GM23338 (cell line): ENCODE results near the gene SLCO4A1. TPM values are rescaled to one million over a fixed set of nuclear protein-coding genes. Genes with fewer than 3 reads are reported as not detected.

Source experiments
- ATAC-seq: fragments of 200-7000 bp; cut with Tn5 transposase; 3 replicates; pipeline ENCODE4 v1.9.1; 2020
- DNase-seq: peaks from one replicate; pipeline ENCODE4 v3.0.0-alpha.2; 2015; ENCODE audit warnings: low spot score
- H2AFZ ChIP-seq: fragments of 200-600 bp; sonication (generic); 2 replicates; pipeline ENCODE4 v1.8.0; 2016; ENCODE audit warnings: antibody characterized with exemption, mild to moderate bottlenecking, moderate library complexity
- H3F3A ChIP-seq: fragments of 200-600 bp; sonication (generic); replicated peaks from 2 replicates; pipeline ENCODE4 v1.8.0; 2017; ENCODE audit warnings: antibody characterized with exemption, mixed run types, low read depth
- H3K27ac ChIP-seq: fragments of 200-600 bp; sonication (generic); 2 replicates; pipeline ENCODE4 v1.6.1; 2016; ENCODE audit warnings: low read depth
- H3K27me3 ChIP-seq: fragments of 200-600 bp; sonication (generic); 2 replicates; pipeline ENCODE4 v1.8.0; 2016; ENCODE audit warnings: mild to moderate bottlenecking, mixed run types, moderate library complexity; ENCODE audit not compliant: insufficient read depth
- H3K36me3 ChIP-seq: fragments of 200-600 bp; sonication (generic); 2 replicates; pipeline ENCODE4 v1.8.0; 2016; ENCODE audit warnings: mild to moderate bottlenecking; ENCODE audit not compliant: insufficient read depth
- H3K4me1 ChIP-seq: fragments of 200-600 bp; sonication (generic); 2 replicates; pipeline ENCODE4 v1.8.0; 2016; ENCODE audit warnings: mild to moderate bottlenecking, moderate library complexity; ENCODE audit not compliant: insufficient read depth
- H3K4me2 ChIP-seq: fragments of 200-600 bp; sonication (generic); 2 replicates; pipeline ENCODE4 v1.7.1; 2017; ENCODE audit warnings: mixed run types
- H3K4me3 ChIP-seq: fragments of 200-600 bp; sonication (generic); 2 replicates; pipeline ENCODE4 v1.6.1; 2016; ENCODE audit warnings: mixed run types
- H3K79me2 ChIP-seq: fragments of 200-600 bp; sonication (generic); replicated peaks from 2 replicates; pipeline ENCODE4 v1.8.0; 2017; ENCODE audit warnings: mild to moderate bottlenecking; ENCODE audit not compliant: insufficient read depth
- H3K9me2 ChIP-seq: fragments of 200-600 bp; sonication (generic); 2 replicates; pipeline ENCODE4 v1.8.0; 2017; ENCODE audit not compliant: insufficient read depth
- H4K20me1 ChIP-seq: fragments of 200-600 bp; sonication (generic); replicated peaks from 2 replicates; pipeline ENCODE4 v1.8.0; 2017; ENCODE audit warnings: mild to moderate bottlenecking; ENCODE audit not compliant: insufficient read depth
- H3K27ac Mint-ChIP-seq: 2 replicates; pipeline ENCODE4 v1.8.0; 2020; ENCODE audit warnings: inconsistent platforms, mild to moderate bottlenecking, moderate library complexity, mixed read lengths
- H3K27me3 Mint-ChIP-seq: 3 replicates; pipeline ENCODE4 v1.8.0; 2022; ENCODE audit warnings: low read depth, mild to moderate bottlenecking, moderate library complexity, mixed read lengths, inconsistent platforms; ENCODE audit not compliant: insufficient read depth, poor library complexity
- H3K36me3 Mint-ChIP-seq: 3 replicates; pipeline ENCODE4 v1.8.0; 2021; ENCODE audit warnings: low read depth, mild to moderate bottlenecking, inconsistent platforms, moderate library complexity, mixed read lengths
- H3K4me1 Mint-ChIP-seq: 3 replicates; pipeline ENCODE4 v1.8.0; 2020; ENCODE audit warnings: mild to moderate bottlenecking, inconsistent platforms, mixed read lengths
- H3K4me3 Mint-ChIP-seq: 3 replicates; pipeline ENCODE4 v1.8.0; 2021; ENCODE audit warnings: moderate library complexity, mild to moderate bottlenecking, inconsistent platforms, mixed read lengths
- H3K9me3 Mint-ChIP-seq: 3 replicates; pipeline ENCODE4 v1.8.0; 2020; ENCODE audit warnings: moderate library complexity, mild to moderate bottlenecking, inconsistent platforms, mixed read lengths
- CREB1 ChIP-seq: fragments of 250-450 bp; sonication (Bioruptor Pico); IDR thresholded peaks from 2 replicates; pipeline ENCODE4 v1.5.0; 2020; ENCODE audit warnings: low read depth, mild to moderate bottlenecking, moderate library complexity
- EZH2 ChIP-seq: fragments of 200-600 bp; sonication (generic); IDR thresholded peaks from one replicate; pipeline ENCODE4 v1.8.0; 2017; ENCODE audit warnings: antibody characterized with exemption, mild to moderate bottlenecking, low read depth; ENCODE audit not compliant: unreplicated experiment
- EZH2phosphoT487 ChIP-seq: fragments of 200-600 bp; sonication (generic); IDR thresholded peaks from one replicate; pipeline ENCODE4 v1.8.1; 2018; ENCODE audit warnings: antibody characterized with exemption; ENCODE audit not compliant: unreplicated experiment
- POLR2AphosphoS5 ChIP-seq: IDR thresholded peaks from 2 replicates; pipeline ENCODE4 v1.6.1; 2016; ENCODE audit warnings: antibody characterized with exemption, low read depth
- REST ChIP-seq: IDR thresholded peaks from one replicate; pipeline ENCODE4 v1.6.1; 2018; ENCODE audit warnings: antibody characterized with exemption; ENCODE audit not compliant: unreplicated experiment
- STAT1 ChIP-seq: IDR thresholded peaks from one replicate; pipeline ENCODE4 v1.6.1; 2016; ENCODE audit warnings: antibody characterized with exemption; ENCODE audit not compliant: unreplicated experiment
- ZNF114 ChIP-seq: fragments of 250-450 bp; sonication (Bioruptor Pico); IDR thresholded peaks from 2 replicates; pipeline ENCODE4 v1.5.0; 2020; ENCODE audit warnings: mild to moderate bottlenecking, moderate library complexity
- ZNF331 ChIP-seq: fragments of 250-450 bp; sonication (Bioruptor Pico); IDR thresholded peaks from 2 replicates; pipeline ENCODE4 v1.5.0; 2020; ENCODE audit warnings: low read depth, mild to moderate bottlenecking, moderate library complexity
- polyA plus RNA-seq: library from polyadenylated mRNA; unstranded; fragments of >200 nt; fragmentation: Nextera tagmentation; extraction: Ambion mirVana; gene quantifications from 2 replicates; pipeline ENCODE4 v1.2.1, GENCODE V29; 2016
- total RNA-seq: library from RNA; depleted of rRNA; stranded (reverse); fragments of >200 nt; shearing (Covaris generic); gene quantifications from 2 replicates; pipeline ENCODE4 v1.2.3, GENCODE V29; 2014
- TF ChIP-seq, protein P1 (sequence below), 2 experiments: fragments of 200-600 bp in 1 of 2; sonication (generic) in 1 of 2; conservative IDR thresholded peaks; 2 replicates each; pipeline versions ENCODE4 v1.5.1 to v1.6.1; 2016 to 2017; ENCODE audit warnings: antibody characterized with exemption in 2 of 2, low read depth in 2 of 2, mild to moderate bottlenecking in 2 of 2, moderate library complexity in 1 of 2

The SLCO4A1 gene
- total and polyA plus RNA-seq, 2 experiments from 2014 or later = 28.5 to 41.6 TPM

- TF ChIP-seq EZH2phosphoT487 (no peak), STAT1 (no peak), CREB1 (CRISPR knock-in tag) (no peak), ZNF331 (no peak), EZH2 (no peak), REST (no peak)
- TF ChIP-seq, protein P1, sequence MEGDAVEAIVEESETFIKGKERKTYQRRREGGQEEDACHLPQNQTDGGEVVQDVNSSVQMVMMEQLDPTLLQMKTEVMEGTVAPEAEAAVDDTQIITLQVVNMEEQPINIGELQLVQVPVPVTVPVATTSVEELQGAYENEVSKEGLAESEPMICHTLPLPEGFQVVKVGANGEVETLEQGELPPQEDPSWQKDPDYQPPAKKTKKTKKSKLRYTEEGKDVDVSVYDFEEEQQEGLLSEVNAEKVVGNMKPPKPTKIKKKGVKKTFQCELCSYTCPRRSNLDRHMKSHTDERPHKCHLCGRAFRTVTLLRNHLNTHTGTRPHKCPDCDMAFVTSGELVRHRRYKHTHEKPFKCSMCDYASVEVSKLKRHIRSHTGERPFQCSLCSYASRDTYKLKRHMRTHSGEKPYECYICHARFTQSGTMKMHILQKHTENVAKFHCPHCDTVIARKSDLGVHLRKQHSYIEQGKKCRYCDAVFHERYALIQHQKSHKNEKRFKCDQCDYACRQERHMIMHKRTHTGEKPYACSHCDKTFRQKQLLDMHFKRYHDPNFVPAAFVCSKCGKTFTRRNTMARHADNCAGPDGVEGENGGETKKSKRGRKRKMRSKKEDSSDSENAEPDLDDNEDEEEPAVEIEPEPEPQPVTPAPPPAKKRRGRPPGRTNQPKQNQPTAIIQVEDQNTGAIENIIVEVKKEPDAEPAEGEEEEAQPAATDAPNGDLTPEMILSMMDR (conservative IDR thresholded peaks at IDR 0.05; ENCODE audit: low read depth in 2 of 2) = no peak
These were observed 20.0 kb upstream of the SLCO4A1 start (continued) for GRCh38 chr20:62622178-62622876.

DNA sequence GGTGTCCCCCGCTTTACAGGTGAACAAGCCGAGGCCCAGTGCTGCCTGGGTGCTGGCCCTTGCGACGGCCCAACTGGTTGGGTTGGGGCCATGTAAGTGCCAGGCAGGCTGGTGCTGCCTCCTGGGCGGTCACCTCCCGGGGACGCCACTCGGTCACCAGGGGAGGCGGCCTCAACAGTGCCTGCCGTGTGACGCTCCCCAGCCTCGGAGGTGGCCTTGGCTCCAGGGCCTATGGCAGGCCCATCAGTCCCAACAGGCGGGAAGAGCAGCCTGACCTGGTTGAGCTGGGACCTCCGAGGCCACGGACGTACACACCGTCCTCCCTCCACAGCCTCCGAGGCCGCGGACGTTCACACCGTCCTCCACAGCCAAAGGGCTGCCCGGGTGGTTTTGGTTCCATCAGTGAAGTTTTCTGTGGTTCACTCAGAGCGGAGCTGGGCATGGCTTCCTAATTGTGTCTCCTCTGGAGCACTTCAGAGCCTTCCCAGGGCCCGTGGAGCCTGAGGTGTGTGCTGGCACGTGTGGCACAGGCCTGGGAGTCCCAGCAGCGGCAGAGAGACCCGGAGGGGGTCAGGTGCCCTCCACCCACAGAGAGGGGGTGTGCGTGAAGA, 19.3 kb upstream of the SLCO4A1 start:
- no peaks in the 10 kb centered on the region for H3K79me2 ChIP-seq
- no peaks in the 10 kb centered on the region for H4K20me1 ChIP-seq
- H3K27ac ChIP-seq = no peak overlapping the region
- H3F3A ChIP-seq = 0 out of 2 replicates have a peak, but pooled peaks cover 3% of the 10 kb centered on the region
- H3K9me3 Mint-ChIP-seq = no peaks in the 10 kb centered on the region
- DNase-seq (no peak), ATAC-seq (no peak)
- H3K4me3 ChIP-seq = no peak overlapping the region
- peak overlapping the region; percentile 71; the same call in 1 of the 2 replicates for H3K4me2 ChIP-seq
- TF ChIP-seq ZNF114 (CRISPR knock-in tag) = no peak
- no peak for TF ChIP-seq POLR2AphosphoS5
- TF ChIP-seq, protein P1 (conservative IDR thresholded peaks at IDR 0.05; ENCODE audit: low read depth in 2 of 2) = no peak
- peak overlapping the region; percentile 90; the same call in 1 of the 2 replicates for H2AFZ ChIP-seq
- H3K4me1 ChIP-seq = peaks cover 14% of the 10 kb centered on the region
- H3K27me3 Mint-ChIP-seq = no peaks in the 10 kb centered on the region
- no peaks in the 10 kb centered on the region for H3K9me2 ChIP-seq
- H3K4me1 Mint-ChIP-seq = peaks cover 17% of the 10 kb centered on the region
- no peaks in the 10 kb centered on the region for H3K27me3 ChIP-seq
- no peaks in the 10 kb centered on the region for H3K36me3 Mint-ChIP-seq
- no peak overlapping the region for H3K4me3 Mint-ChIP-seq
- H3K36me3 ChIP-seq = no peaks in the 10 kb centered on the region
- H3K27ac Mint-ChIP-seq = no peak overlapping the region
